ENCODE results near the gene STUB1.
A peak's percentile ranks its signal among the peaks of the same experiment; 100 is the strongest.
"Not testable (repeated sequence)": the region's sequence is repeated elsewhere in the genome, so short reads cannot be mapped to it uniquely, and the experiment has no call there.

Gene STUB1

DNA sequence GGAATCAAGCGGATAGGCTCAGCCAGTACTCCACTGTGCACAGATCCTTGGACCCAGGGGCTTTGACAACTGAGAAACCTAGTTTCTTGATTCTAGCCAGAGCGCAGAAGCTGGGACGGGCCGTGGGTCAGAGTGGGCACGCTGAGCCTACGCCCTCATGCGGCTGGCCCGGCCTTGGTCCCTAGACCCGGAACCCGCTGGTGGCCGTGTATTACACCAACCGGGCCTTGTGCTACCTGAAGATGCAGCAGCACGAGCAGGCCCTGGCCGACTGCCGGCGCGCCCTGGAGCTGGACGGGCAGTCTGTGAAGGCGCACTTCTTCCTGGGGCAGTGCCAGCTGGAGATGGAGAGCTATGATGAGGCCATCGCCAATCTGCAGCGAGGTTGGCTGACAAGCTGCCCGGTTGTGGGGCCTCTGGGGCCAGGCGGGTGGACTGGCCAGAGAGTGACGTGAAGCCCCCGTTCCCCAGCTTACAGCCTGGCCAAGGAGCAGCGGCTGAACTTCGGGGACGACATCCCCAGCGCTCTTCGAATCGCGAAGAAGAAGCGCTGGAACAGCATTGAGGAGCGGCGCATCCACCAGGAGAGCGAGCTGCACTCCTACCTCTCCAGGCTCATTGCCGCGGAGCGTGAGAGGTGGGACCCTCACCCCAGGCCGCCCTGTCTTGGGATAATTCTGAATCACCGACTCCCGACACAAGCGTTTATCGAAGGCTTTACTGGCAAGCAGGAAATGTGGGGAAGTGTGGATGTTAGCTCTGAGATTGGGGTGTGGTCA is 946 bp downstream of the STUB1 start:
- peak; percentile 47 for DNase-seq

DNA sequence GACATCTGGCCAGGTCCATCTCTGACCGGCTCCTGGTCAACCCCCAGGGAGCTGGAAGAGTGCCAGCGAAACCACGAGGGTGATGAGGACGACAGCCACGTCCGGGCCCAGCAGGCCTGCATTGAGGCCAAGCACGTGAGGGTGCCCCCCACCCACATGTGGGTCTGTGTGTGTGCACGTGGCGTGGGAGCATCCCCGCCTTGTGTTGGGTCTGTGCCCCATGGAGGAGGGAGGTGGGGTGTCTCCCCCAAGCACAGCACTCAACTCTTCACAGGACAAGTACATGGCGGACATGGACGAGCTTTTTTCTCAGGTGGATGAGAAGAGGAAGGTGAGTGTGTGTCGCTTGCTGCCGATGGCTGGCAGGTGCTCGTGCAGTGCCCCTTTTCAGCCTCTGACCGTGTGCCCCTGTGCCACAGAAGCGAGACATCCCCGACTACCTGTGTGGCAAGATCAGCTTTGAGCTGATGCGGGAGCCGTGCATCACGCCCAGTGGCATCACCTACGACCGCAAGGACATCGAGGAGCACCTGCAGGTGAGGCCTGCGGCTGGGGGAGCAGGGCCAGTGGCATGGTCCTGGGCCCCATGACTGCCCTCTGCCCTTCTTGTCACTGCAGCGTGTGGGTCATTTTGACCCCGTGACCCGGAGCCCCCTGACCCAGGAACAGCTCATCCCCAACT is 1.7 kb downstream of the STUB1 start:
- DNase-seq = no peak

DNA sequence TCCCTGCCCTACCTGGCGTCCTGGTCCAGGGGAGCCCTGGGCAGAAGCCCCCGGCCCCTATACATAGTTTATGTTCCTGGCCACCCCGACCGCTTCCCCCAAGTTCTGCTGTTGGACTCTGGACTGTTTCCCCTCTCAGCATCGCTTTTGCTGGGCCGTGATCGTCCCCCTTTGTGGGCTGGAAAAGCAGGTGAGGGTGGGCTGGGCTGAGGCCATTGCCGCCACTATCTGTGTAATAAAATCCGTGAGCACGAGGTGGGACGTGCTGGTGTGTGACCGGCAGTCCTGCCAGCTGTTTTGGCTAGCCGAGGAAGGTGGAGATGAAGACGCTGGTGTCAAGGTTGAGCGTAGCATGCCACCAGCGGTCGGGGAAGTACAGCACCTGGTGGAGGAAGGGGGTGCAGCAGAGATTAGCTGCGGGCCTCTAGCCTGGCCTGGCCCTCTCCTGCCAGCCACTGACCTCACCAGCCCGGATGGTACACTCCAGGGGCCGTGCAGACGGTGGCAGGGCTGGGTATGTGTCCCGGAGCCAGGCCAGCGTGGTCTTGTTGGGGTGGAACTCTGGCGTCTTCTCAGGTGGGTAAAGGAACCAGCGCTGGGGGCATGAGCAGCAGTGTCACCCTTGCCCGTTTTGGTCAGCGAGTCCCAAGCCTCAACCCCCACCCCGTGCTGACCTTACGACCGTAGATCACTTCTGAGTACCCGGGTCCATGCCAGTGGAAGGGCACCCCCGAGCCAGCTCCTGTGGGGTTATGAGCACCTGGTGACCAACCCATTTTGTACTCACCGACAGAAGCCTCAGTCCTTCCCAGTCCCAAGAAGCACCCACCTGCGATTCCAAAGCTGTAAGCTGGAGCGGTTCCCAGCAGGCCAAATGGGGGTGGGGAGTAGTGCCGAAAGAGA is 2.5 kb downstream of the STUB1 start:
- no peak for DNase-seq

DNA sequence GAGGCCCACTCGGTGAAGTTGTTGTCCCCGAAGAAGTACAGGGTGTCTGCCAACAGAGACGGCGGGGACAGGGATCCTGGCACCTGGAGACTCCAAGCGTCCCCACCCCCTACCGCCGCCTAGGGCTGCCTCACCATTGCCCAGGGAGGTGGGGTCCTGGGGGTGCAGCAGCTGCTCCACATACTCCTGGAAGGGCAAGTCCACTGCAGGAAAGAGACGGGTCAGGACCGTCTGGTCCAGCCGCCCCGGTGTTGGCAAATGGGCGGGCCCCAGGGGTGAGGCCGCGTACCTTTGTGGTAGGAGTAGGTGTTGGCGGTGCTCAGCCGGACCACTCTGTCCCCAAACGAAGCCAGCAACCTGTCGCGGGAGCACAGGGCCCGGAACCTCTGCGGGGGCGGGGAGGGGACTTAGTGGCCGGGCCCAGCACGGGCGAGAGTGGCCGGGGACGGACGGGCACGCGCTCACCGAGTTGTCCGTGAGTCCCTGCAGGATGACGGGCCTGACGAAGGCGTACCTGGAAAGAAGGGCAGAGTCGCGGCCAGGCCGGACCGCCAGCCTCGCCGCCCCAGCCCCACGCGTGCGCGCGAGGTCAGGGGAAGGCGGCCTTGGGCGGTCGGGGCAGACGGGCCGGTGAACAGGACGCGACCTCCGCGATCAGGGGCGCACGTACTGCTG is 3.3 kb downstream of the STUB1 start:
- DNase-seq = peak; percentile 45

DNA sequence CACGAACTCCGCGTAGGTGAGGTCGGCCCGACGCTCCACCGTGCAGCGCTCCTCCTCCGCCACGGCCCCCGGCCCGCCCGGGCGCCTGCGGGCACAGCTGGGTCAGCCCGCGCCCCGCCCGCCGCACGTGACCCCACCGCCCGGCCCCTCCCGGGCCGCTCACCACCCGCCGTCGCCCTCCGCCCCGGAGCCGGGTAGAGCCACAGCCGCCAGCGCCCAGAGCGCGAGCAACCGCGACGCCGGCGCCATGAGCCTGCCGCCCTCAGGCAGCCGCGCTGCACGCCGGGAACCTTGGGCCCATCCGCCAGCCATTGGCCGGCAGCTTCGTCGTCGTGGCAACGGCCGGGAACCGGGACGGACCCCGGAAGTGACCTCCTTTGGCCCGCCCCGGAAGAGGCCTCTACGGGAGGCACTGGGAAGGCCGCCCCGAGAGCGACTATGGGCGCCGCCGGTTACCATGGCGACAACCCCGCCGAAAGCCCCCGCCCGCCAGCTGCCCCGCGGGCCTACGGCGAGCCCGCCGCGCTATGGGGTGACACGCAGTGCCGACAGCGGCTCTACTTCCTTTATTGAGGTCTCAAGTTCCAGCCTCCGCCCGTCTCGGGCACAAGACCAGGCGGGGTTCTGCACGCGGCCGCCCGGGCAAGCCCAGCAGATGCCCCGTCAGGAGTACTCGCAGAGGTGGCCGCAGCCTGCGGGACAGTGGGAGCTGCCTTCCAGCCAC is 4.0 kb downstream of the STUB1 start, which contains the start of gene JMJD8:
Gene JMJD8 (minus strand): TSS at position 264 of the 724 bp plus-strand sequence. CDS start 15 bp downstream, at position 249.
- peak; percentile 98 for DNase-seq

DNA sequence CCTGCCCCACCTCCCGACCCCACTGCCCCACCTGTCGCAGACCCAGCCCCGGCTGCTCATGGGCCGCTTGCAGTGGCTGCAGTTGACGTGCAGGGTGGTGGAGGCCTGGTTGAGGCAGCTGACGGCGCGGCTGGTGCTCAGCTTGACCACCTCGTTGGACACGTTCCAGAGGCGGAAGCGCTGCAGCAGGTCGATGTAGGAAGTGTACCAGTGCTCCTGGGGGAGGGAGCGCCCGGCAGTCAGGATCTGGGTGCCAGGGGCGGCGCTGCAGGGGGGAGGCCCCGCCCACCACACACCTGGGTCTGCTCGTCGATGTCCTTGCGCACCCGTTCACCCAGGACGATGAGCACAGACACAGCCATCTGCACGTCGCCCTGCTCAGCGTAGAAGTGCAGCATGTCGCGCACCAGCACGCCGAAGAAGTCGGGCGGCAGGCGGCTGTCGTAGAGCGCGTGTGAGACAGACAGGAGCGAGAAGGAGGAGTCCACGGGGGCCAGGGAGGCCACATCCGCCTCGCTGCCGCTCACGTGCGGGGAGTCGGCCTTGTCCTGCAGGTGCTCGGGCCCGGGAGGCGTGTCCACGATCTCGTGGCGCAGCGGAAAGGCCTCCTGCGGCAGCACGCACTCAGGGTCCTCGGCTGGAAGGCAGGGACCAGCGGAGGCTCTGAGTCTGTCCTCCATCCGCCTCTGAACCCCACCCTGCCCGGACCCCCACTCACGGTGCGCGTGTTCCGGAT is 4.9 kb downstream of the STUB1 start:
- DNase-seq = no peak

DNA sequence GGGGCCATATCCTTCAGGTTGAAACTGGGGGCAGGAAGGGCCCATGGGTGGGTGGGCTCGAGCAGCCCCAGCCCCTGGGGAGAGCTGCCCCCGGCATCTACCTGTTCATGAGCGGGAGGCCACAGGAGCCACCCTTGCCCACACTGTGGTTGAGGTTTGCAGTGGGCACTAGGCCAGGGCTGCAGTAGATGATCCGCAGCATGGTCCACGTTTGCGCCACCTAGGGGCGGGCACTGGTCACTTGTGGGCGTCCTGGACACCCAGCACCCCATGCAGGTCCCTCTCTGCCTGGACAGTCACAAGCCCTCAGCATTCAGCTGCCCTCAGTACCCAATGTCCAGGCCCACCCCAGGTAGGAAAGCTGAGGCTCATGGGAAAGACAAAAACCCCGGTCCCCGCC is 5.8 kb downstream of the STUB1 start:
- no peak for DNase-seq

DNA sequence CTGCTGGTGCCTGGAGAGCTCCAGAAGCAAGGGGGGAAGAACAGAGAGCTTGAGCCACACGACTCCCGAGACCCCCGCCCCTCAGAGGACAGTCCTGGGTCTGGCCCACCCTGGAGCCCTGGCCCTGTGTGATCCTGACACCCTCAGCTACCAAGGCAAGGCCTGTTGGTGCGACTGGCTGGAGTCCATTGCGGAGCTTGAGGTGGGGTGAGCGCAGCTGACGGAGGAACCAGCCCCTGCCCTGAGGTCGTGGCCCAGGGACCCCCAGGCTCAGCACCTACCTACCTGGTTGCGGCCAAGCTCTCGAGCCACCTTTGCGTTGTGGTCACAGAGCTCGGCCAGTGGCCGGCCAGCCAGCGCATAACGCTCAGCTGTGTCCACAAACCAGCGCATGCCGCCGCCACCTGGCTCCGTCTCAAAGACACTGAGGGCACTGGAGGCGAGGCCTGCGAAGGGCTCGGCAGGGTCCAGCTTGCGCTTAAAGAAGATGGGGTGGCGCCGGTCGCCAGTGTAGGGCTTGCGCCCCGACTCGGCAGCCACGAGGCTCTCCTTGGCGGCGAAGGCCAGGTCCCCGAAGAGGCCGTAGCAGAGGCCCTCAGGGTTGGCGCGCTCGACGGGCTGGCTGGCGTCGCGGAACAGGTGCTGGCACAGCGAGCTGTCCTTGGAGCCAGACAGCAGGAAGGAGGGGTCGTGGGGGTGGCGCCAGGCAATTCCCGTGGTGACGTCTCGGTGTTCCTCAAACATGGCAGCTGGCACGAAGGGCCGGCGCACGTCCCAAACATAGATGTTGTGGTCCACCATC is 6.5 kb downstream of the STUB1 start:
- DNase-seq = no peak

DNA sequence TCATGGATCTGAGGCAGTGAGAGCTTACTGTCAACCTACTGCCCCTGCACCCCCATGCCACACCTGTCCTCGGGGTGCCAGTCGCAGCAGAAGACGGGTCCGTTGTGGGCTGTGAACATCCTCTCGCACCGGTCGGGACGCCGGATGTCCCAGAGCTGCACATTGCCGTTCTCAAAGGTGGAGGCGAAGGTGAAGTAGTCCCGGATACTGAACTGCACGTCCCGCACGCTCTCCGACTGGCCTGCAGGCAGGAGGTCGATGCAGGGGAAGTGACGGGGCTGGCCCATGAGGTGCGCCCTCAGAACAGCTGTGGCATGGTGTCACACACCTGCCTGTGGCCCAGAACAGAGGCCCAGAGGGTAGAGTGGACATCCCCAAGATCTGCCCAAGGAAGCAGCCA is 7.3 kb downstream of the STUB1 start:
- no peak for DNase-seq

DNA sequence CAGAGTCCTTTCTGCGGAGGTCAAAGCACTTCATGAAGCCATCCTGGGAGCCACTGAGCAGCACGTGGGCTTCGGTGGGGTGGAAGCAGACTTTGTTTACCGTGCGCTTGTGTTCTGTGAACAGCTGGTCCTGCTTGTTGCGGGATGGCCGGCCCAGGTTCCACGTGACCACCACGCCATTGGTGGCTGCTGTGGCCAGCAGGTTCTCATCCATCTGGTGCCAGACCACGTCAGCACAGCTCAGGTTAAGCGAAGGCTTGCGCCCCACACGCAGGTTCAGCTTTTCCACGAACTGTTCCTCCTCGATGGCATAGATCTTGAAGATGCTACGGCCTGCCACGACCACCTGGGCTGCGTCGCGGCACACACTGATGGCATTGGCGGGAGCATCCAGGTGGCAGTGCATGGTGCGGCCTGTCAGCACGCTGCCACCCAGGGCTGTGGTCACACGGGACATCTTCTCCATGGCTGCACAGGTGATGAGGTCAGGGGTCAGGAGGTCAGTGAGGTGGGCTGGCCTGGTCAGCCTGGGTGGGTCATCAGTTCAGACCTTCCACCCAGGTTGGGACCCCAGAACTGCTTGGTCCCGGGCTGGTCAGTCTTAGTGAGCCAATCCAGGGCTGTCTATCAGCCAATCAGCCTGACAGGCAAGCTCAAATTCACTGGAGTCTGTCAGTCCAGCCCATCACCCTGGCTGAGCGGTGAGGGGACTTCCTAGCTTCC is 9.1 kb downstream of the STUB1 start:
- no peak for DNase-seq

DNA sequence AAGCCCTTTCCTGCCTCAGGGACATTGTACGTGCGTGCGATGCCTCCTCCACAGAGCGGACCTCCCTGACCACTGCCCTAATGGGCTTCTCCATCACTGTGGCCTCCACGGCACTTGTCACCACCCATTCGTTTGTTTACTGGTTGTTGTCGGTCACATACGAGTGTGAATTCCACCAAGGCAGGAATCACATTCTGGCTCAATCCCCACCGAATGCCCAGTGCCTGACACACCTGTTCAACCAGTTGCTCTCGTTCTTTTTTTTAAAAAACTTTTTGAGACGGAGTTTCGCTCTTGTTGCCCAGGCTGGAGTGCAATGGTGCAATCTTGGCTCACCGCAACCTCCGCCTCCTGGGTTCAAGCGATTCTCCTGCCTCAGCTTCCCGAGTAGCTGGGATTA is 11.0 kb downstream of the STUB1 start:
- DNase-seq = not testable (repeated sequence)

DNA sequence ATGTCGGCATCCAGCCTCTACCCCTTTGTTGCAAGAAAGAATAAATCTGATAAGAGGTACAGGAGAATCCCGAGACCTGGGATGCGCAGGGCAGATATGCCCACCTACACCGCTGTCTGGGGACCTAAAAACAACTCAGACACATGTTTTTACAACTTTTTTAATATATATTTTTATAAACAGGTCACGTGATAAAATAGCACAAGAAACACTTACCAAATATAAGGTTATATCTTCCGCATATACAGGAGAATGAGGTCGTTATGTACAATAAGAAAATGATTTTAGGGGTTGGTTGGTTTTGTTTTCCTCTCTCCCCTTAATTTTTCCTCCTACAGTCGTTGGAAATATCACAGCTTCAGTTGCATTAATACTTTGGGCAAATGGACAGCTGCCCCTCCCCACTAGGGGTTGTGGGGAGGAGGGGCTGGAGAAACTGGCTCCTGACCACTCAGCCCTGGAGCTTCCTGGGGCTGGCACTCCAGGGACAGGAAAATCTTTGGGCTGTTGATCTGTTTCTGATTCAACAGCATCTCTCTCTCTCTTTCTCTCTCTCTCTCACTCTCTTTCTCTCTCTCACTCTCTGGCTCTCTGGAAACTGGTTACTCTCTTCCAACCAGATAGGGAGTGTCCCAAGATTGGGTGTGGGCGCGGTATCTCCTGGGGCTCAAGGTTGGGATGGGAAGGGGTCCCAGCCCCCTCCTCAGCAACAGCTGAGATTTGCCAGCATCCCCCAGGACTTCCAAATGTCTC is 12.3 kb downstream of the STUB1 start:
- DNase-seq = no peak

DNA sequence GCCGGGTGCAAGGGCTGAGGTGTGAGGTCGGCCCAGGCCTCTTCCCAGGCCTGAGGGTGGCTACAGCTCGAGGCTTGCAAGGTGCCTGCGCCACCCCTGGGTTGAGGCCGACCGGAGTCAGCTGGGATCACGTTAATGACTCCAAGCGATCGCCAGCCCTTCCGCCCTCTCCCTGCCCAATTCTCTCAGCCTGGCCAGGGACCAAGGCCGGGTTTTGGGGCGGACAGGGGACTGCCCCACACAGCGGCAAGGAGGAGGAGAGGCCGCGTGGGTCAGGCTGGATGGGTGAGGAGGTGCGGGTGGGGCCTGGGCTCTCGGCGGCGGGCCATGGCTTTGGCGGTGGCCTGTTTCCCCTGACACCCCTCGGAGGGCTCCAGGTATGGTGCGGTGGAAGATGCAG is 13.2 kb downstream of the STUB1 start:
- no peak for DNase-seq

DNA sequence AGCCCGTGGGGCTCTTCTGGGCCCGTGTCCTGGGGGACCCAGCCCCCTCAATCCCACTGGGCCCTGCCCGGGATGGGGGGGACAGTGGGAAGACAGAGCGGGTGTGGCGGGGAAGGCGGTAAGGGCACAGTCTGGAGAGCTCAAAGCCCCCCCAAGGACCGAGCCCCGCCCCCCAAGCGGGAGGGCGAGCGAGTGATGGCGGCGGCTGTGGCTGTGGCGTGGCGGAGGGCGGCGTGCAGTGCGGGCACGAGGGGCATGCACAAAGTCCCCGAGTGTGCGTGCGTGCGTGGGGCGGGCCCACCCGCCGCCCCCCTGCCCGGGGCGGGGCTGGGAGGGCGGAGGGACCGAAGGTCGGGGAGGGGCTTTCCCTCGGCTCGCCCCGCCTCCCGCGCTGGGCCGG is 13.6 kb downstream of the STUB1 start:
- no peak for DNase-seq

DNA sequence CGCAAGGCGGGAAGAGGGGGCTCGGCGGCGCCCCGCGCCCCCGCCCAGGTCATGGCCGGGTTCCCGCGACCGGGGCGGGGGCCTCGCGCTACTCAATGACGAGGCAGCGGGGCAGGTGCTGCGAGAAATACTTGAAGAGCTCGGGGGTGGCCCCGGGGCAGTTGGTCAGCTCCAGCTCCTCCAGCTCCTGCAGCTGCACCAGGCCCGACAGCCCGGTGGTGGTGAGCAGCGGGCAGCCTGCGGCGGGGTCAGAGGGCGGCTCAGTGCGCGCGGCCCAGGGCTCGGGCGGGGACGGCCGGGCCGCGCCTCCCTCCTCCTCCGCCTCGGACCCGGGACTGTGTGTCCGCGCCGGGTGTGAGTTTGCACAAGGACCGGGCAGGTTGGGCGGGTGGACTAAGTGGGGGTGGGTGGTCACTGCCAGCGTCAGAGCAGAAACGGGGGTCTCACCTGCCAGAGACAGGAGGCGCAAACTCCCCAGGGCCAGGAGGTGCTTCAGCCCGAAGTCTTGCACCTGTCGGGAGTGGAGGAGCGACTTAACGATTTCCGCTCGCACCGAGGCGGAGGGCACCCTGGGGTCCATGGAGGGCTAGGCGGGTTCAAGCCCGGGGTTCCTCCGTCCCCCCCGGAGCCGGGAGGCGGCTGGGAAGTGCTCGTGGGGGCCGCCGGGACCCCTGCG is 14.1 kb downstream of the STUB1 start:
- DNase-seq = no peak

DNA sequence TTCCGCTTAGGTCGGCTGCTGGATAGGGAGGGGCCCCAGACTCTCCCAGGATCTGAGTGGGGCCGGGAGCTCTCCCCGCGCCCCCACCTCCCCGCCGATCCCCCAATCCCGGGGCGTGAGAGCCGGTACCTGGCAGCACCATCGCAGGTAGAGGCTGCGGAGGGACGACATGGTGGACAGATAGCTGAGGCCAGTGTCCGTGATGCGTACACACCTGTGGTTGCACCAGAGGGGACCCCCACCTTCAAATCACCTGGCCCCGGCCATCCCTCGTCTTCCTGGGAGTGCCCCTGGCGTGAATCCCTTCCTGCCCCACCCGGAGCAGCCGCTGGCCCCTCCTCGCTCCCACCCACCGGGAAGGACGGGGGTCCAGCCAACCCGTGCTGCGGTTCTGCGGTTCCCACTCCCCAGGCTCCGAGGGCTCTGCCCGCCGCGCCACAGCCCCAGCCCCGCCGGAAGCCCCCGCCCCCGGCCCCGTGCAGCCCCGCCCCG is 14.7 kb downstream of the STUB1 start:
- DNase-seq = no peak

DNA sequence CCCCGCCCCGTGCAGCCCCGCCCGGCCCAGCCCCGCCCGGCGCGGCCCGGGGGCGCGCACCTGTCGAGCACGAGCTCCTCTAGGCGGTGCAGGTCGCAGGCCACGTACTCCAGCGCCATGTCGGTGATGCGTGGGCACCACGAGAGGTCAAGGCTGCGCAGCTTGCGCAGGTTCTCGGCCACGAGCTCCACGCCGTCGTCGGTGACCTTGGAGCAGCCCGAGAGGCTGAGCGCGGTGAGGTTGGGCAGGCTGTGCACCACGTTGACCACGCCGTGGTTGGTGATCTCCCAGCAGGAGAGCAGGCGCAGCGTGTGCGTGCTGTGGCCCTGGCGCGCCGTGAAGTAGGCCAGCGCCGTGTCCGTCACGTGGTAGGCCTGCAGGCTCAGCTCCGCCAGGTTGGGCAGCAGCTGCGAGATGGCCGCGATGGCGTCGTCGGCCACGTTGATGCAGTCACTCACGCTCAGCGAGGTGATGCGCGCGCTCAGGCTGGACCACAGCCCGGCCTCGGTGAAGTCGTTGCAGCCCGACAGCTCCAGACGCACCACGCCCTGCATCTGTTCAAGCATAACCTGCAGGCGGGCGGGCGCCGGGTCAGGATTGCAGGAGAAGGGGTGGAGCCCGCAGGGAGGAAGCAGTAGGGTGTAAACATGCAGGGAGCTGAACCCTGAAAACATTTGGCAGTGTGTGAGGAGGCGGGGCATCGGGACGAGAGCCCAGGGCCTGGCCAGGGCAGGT is 15.3 kb downstream of the STUB1 start:
- DNase-seq = peak; percentile 78

Measured in stimulated activated CD8-positive, alpha-beta memory T cell treated with anti-CD3 and anti-CD28 coated beads, Interleukin-4, amount 100 ng/mL, for 48 hours (primary cell).